Upper lobe of left lung (tissue), 6 donors: ENCODE results near the gene HIP1. TPM values are rescaled to one million over a fixed set of nuclear protein-coding genes. Genes with fewer than 3 reads are reported as not detected.
"Not testable (repeated sequence)": the region's sequence is repeated elsewhere in the genome, so short reads cannot be mapped to it uniquely, and the experiment has no call there.

Experiments
- ATAC-seq, 2 donors: fragments of 200-7000 bp; cut with Tn5 transposase; one replicate each; pipeline ENCODE4 v1.9.1; 2022; ENCODE audit warnings: mild to moderate bottlenecking in 2 of 2, moderate library complexity in 2 of 2; ENCODE audit not compliant: low FRiP score in 2 of 2
- DNase-seq, 2 donors: peaks; one replicate each; pipeline ENCODE4 v3.0.0-alpha.2; 2019 to 2020
- H3K27ac ChIP-seq, 4 donors: fragments of 200-600 bp; sonication (generic); one replicate each; pipeline ENCODE4 v1.5.1; 2016 to 2019
- H3K27me3 ChIP-seq, 4 donors: fragments of 200-600 bp; sonication (generic); one replicate each; pipeline ENCODE4 v1.5.1; 2017 to 2019
- H3K36me3 ChIP-seq, 4 donors: fragments of 200-600 bp; sonication (generic); one replicate each; pipeline ENCODE4 v1.5.1; 2016 to 2019
- H3K4me1 ChIP-seq, 4 donors: fragments of 200-600 bp; sonication (generic); one replicate each; pipeline ENCODE4 v1.5.1; 2018 to 2019
- H3K4me3 ChIP-seq, 4 donors: fragments of 200-600 bp; sonication (generic); one replicate each; pipeline ENCODE4 v1.5.1; 2017 to 2019; ENCODE audit warnings: mild to moderate bottlenecking in 2 of 4, moderate library complexity in 1 of 4
- H3K9me3 ChIP-seq, 4 donors: fragments of 200-600 bp; sonication (generic); one replicate each; pipeline ENCODE4 v1.5.1; 2018 to 2019
- EP300 ChIP-seq, 4 donors: sonication (generic); formaldehyde crosslinking; IDR thresholded peaks; one replicate each; pipeline ENCODE4 v1.5.1; 2017; ENCODE audit warnings: antibody characterized with exemption in 4 of 4, control low read depth in 2 of 4
- POLR2A ChIP-seq, 4 donors: fragments of 450-650 bp; IDR thresholded peaks; one replicate each; pipeline ENCODE4 v1.5.1; 2016 to 2017; ENCODE audit warnings: antibody characterized with exemption in 4 of 4, mild to moderate bottlenecking in 2 of 4
- POLR2AphosphoS5 ChIP-seq, 2 donors: sonication (generic); formaldehyde crosslinking; IDR thresholded peaks; one replicate each; pipeline ENCODE4 v1.5.1; 2017; ENCODE audit warnings: antibody characterized with exemption in 2 of 2
- WGBS, 2 donors: methylation state at CpG; one replicate each; pipeline ENCODE4 v1.1.5; 2017 to 2018; 5-methylcytosine and 5-hydroxymethylcytosine counted together
- total RNA-seq, 6 donors: library from RNA; depleted of rRNA in 4 of 6; stranded (reverse); fragments of >200 nt in 4 of 6; gene quantifications; one replicate each; pipeline versions ENCODE4 v1.1.0 to v1.2.1, GENCODE V29; 2016 to 2021
- TF ChIP-seq, protein P1 (sequence below), 6 experiments: fragments of 450-650 bp in 4 of 6; fragments of 200-600 bp in 2 of 6; sonication (generic) in 2 of 6; IDR thresholded peaks; one replicate each; pipeline ENCODE4 v1.5.1; 2016 to 2019; ENCODE audit warnings: antibody characterized with exemption in 6 of 6
- donor health status: DM: no; HTN: no; CAD: no; lungs with moderate emphysema.
- donor health status: DM: no; HTN: yes; CAD: no; lungs with severe emphysema.

HIP1 gene
- total RNA-seq, 6 donors from 2014 or later, result 43.9 to 66.0 (median 55.2) TPM

DNA sequence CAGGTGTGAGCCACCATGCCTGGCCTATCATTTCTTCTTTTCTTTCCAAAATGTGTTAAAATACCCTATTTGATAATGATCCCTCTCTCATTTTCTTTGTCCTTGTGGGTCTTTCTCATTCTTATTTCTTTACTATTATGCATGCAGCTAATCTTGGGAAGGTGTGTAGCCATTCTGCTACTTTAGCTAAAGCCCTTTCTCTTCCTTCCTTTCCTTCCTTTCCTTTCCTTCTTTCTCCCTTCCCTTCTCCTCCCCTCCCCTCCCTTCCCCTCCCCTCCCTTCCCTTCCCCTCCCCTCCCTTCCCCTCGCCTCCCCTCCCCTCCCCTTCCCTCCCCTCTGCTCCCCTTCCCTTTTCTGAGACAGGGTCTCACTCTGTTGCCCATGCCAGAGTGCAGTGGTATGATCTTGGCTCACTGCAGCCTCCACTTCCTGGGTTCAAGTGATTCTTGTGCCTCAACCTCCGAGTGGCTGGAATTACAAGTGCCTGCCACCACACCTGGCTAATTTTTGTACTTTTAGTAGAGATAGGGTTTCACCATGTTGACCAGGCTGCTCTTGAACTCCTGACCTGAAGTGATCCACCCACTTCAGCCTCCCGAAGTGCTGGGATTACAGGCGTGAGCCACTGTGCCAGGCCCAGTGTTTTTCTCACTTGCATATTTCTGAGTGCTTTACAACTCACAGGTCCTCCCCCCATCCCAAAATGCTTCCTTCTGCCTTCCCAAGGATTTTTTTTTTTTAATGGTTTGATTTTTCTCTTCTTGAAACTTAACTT is 42.3 kb downstream of the HIP1 start:
- TF ChIP-seq POLR2AphosphoS5 (IDR thresholded peaks at IDR 0.05) (peak in 1 of 2 donors; percentile 14), EP300 (IDR thresholded peaks at IDR 0.05) (no peak)
- Histone ChIP-seq H3K9me3 (no peaks in the 10 kb centered on the region), H3K36me3 (peaks cover 0 to 5% (median 0%) of the 10 kb centered on the region in 4 donors), H3K27me3 (no peaks in the 10 kb centered on the region), H3K27ac (no peak overlapping the region), H3K4me3 (no peak overlapping the region), H3K4me1 (peaks cover 0 to 12% (median 2%) of the 10 kb centered on the region in 4 donors)
- no peak for ATAC-seq
- WGBS, 2 donors, result 65 to 74% methylated on average over 3 to 4 of the region's 4 CpGs
- peak in 1 of 2 donors; percentile 70 for DNase-seq

DNA sequence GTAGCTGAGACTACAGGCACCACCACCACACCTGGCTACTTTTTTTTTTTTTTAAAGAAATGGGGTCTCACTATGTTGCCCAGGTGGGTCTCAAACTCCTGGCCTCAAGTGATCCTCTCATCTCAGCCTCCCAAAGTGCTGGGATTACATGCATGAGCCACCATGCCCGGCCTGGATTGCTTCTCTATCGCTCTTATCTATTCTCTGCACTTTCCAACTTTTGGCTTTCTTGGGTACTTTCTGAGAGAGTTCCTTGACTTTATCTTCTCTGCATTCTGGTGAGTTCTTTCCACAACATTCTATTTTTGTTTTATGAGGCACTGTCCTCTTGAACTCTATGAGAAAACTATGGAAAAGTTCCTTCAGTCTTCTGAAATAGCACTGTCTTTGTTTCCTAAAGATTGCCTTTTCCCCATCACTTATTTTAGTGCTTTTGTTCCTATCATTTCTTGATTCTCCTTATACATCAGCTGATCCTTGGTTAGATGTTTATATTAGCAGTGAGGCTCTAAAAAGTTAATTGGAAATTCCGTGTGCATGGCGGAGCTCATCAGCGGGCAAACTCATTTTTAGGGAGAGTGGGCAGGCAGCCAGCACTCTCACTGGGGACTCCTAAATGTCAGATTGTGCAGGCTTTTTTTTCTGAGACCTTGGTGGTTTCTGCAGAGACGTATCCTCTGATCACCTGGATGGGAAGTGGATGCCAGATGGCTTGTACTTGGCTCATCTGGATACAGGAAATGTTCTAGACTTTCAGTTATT is 43.9 kb downstream of the HIP1 start:
- ATAC-seq (no peak), DNase-seq (no peak)
- H3K4me3 ChIP-seq, result no peak overlapping the region
- no peaks in the 10 kb centered on the region for H3K27me3 ChIP-seq
- TF ChIP-seq, protein P1, sequence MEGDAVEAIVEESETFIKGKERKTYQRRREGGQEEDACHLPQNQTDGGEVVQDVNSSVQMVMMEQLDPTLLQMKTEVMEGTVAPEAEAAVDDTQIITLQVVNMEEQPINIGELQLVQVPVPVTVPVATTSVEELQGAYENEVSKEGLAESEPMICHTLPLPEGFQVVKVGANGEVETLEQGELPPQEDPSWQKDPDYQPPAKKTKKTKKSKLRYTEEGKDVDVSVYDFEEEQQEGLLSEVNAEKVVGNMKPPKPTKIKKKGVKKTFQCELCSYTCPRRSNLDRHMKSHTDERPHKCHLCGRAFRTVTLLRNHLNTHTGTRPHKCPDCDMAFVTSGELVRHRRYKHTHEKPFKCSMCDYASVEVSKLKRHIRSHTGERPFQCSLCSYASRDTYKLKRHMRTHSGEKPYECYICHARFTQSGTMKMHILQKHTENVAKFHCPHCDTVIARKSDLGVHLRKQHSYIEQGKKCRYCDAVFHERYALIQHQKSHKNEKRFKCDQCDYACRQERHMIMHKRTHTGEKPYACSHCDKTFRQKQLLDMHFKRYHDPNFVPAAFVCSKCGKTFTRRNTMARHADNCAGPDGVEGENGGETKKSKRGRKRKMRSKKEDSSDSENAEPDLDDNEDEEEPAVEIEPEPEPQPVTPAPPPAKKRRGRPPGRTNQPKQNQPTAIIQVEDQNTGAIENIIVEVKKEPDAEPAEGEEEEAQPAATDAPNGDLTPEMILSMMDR (IDR thresholded peaks at IDR 0.05), result no peak
- no peak for TF ChIP-seq POLR2A (IDR thresholded peaks at IDR 0.05)
- TF ChIP-seq EP300 (IDR thresholded peaks at IDR 0.05), result no peak
- TF ChIP-seq POLR2AphosphoS5 (IDR thresholded peaks at IDR 0.05), result no peak
- H3K9me3 ChIP-seq, result no peaks in the 10 kb centered on the region
- 80% methylated on average over 6 of the region's 6 CpGs for WGBS, 2 donors
- H3K4me1 ChIP-seq, result peaks cover 0 to 12% (median 2%) of the 10 kb centered on the region in 4 donors
- H3K27ac ChIP-seq, result no peak overlapping the region
- H3K36me3 ChIP-seq, result peaks cover 0 to 5% (median 0%) of the 10 kb centered on the region in 4 donors

DNA sequence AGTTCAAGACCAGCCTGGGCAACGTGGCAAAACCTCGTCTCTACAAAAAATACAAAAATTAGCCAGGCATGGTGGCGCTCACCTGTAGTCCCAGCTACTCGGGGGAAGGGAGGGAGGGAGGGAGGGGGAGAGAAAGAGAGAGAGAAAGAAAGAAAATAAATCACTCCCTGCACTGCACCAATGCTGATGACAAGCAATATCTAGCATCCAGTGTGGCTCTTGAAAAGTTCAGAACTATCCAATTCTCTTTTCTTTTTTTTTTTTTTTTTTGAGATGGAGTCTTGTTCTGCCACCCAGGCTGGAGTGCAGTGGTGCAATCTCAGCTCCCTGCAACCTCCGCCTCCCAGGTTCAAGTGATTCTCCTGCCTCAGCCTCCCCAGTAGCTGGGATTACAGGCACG is 45.1 kb downstream of the HIP1 start:
- ATAC-seq, H3K27ac ChIP-seq, DNase-seq, H3K27me3 ChIP-seq, H3K4me3 ChIP-seq, H3K36me3 ChIP-seq, H3K9me3 ChIP-seq: not testable (repeated sequence)
- peaks cover 1 to 13% (median 6%) of the 10 kb centered on the region in 4 donors for H3K4me1 ChIP-seq
- WGBS, 2 donors, result 91 to 94% methylated on average over 6 of the region's 6 CpGs

DNA sequence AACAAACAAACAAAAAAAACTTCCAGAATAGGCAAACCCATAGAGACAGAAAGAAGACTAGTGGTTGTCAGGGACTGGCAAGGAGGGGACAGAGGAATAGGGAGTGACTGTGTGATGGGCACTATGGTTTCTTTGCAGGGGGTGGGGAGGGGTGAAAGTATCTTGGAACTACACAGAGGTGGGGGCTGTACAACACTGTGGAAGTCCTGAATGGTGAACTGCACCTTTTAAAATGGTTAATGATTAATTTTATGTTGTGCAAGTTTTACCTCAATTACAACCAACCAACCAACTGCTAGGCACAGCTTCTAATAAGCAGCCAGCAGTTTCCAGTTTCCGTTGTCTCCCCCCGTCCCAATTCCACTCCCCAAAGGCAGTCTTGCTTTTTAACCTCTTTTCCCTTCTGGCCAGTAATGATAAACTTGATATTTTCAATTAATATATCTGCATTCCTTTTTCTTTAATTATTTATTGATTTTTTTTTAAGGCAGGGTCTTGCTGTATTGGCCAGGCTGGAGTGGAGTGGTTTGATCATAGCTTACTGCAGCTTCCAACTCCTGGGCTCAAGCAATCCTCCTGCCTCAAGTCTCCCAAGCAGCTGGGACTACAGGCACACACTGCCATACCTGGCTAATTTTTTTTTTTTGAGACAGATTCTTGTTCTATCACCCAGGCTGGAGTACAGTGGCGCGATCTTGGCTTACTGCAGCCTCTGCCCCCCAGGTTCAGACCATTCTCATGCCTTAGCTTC is 46.8 kb downstream of the HIP1 start:
- Histone ChIP-seq H3K27ac (no peak overlapping the region), H3K9me3 (no peaks in the 10 kb centered on the region), H3K4me1 (peaks cover 7 to 15% (median 11%) of the 10 kb centered on the region in 4 donors), H3K36me3 (no peaks in the 10 kb centered on the region), H3K27me3 (no peaks in the 10 kb centered on the region), H3K4me3 (no peak overlapping the region)
- TF ChIP-seq POLR2A (IDR thresholded peaks at IDR 0.05) (no peak), EP300 (IDR thresholded peaks at IDR 0.05) (no peak), POLR2AphosphoS5 (IDR thresholded peaks at IDR 0.05) (no peak)
- TF ChIP-seq, protein P1 (IDR thresholded peaks at IDR 0.05), result no peak
- 79 to 85% methylated on average over 4 of the region's 4 CpGs for WGBS, 2 donors
- ATAC-seq (no peak), DNase-seq (no peak)

DNA sequence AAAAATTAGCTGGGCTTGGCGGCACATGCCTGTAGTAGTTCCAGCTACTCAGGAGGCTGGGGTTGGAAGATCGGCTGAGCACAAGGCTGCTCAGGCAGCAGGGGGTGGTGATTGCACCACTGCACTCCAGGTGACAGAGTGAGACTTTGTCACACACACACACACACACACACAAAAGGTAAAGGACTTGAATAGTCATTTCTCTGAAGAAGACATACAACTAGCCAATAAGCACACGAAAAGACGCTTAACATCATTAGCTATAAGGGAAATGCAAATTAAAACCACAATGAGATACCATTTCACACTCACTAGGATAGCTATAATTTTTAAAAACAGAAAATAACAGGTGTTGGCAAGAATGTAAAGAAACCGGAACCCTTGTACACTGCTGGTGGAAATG is 48.6 kb downstream of the HIP1 start:
- 78 to 83% methylated on average over 5 of the region's 5 CpGs for WGBS, 2 donors
- no peak for DNase-seq

More for the DNA sequence above, 48.6 kb downstream of the HIP1 start:
- Histone ChIP-seq H3K36me3 (no peaks in the 10 kb centered on the region), H3K4me3 (no peak overlapping the region), H3K4me1 (peaks cover 7 to 12% (median 11%) of the 10 kb centered on the region in 4 donors), H3K27ac (no peak overlapping the region), H3K27me3 (no peaks in the 10 kb centered on the region), H3K9me3 (no peaks in the 10 kb centered on the region)
- no peak for ATAC-seq
- no peak for TF ChIP-seq POLR2A (IDR thresholded peaks at IDR 0.05)
- no peak for TF ChIP-seq EP300 (IDR thresholded peaks at IDR 0.05)
- TF ChIP-seq, protein P1 (IDR thresholded peaks at IDR 0.05), result no peak
- TF ChIP-seq POLR2AphosphoS5 (IDR thresholded peaks at IDR 0.05), result no peak
